GM23338 (cell line): ENCODE results near the gene MTIF3. TPM values are rescaled to one million over a fixed set of nuclear protein-coding genes. Genes with fewer than 3 reads are reported as not detected.
A peak's percentile ranks its signal among the peaks of the same experiment; 100 is the strongest.

Experiments used
- ATAC-seq: fragments of 200-7000 bp; cut with Tn5 transposase; 3 replicates; pipeline ENCODE4 v1.9.1; 2020
- DNase-seq: peaks from one replicate; pipeline ENCODE4 v3.0.0-alpha.2; 2015; ENCODE audit warnings: low spot score
- H2AFZ ChIP-seq: fragments of 200-600 bp; sonication (generic); 2 replicates; pipeline ENCODE4 v1.8.0; 2016; ENCODE audit warnings: antibody characterized with exemption, mild to moderate bottlenecking, moderate library complexity
- H3F3A ChIP-seq: fragments of 200-600 bp; sonication (generic); replicated peaks from 2 replicates; pipeline ENCODE4 v1.8.0; 2017; ENCODE audit warnings: antibody characterized with exemption, mixed run types, low read depth
- H3K27ac ChIP-seq: fragments of 200-600 bp; sonication (generic); 2 replicates; pipeline ENCODE4 v1.6.1; 2016; ENCODE audit warnings: low read depth
- H3K27me3 ChIP-seq: fragments of 200-600 bp; sonication (generic); 2 replicates; pipeline ENCODE4 v1.8.0; 2016; ENCODE audit warnings: mild to moderate bottlenecking, mixed run types, moderate library complexity; ENCODE audit not compliant: insufficient read depth
- H3K36me3 ChIP-seq: fragments of 200-600 bp; sonication (generic); 2 replicates; pipeline ENCODE4 v1.8.0; 2016; ENCODE audit warnings: mild to moderate bottlenecking; ENCODE audit not compliant: insufficient read depth
- H3K4me1 ChIP-seq: fragments of 200-600 bp; sonication (generic); 2 replicates; pipeline ENCODE4 v1.8.0; 2016; ENCODE audit warnings: mild to moderate bottlenecking, moderate library complexity; ENCODE audit not compliant: insufficient read depth
- H3K4me2 ChIP-seq: fragments of 200-600 bp; sonication (generic); 2 replicates; pipeline ENCODE4 v1.7.1; 2017; ENCODE audit warnings: mixed run types
- H3K4me3 ChIP-seq: fragments of 200-600 bp; sonication (generic); 2 replicates; pipeline ENCODE4 v1.6.1; 2016; ENCODE audit warnings: mixed run types
- H3K79me2 ChIP-seq: fragments of 200-600 bp; sonication (generic); replicated peaks from 2 replicates; pipeline ENCODE4 v1.8.0; 2017; ENCODE audit warnings: mild to moderate bottlenecking; ENCODE audit not compliant: insufficient read depth
- H3K9me2 ChIP-seq: fragments of 200-600 bp; sonication (generic); 2 replicates; pipeline ENCODE4 v1.8.0; 2017; ENCODE audit not compliant: insufficient read depth
- H4K20me1 ChIP-seq: fragments of 200-600 bp; sonication (generic); replicated peaks from 2 replicates; pipeline ENCODE4 v1.8.0; 2017; ENCODE audit warnings: mild to moderate bottlenecking; ENCODE audit not compliant: insufficient read depth
- H3K27ac Mint-ChIP-seq: 2 replicates; pipeline ENCODE4 v1.8.0; 2020; ENCODE audit warnings: inconsistent platforms, mild to moderate bottlenecking, moderate library complexity, mixed read lengths
- H3K27me3 Mint-ChIP-seq: 3 replicates; pipeline ENCODE4 v1.8.0; 2022; ENCODE audit warnings: low read depth, mild to moderate bottlenecking, moderate library complexity, mixed read lengths, inconsistent platforms; ENCODE audit not compliant: insufficient read depth, poor library complexity
- H3K36me3 Mint-ChIP-seq: 3 replicates; pipeline ENCODE4 v1.8.0; 2021; ENCODE audit warnings: low read depth, mild to moderate bottlenecking, inconsistent platforms, moderate library complexity, mixed read lengths
- H3K4me1 Mint-ChIP-seq: 3 replicates; pipeline ENCODE4 v1.8.0; 2020; ENCODE audit warnings: mild to moderate bottlenecking, inconsistent platforms, mixed read lengths
- H3K4me3 Mint-ChIP-seq: 3 replicates; pipeline ENCODE4 v1.8.0; 2021; ENCODE audit warnings: moderate library complexity, mild to moderate bottlenecking, inconsistent platforms, mixed read lengths
- H3K9me3 Mint-ChIP-seq: 3 replicates; pipeline ENCODE4 v1.8.0; 2020; ENCODE audit warnings: moderate library complexity, mild to moderate bottlenecking, inconsistent platforms, mixed read lengths
- CREB1 ChIP-seq: fragments of 250-450 bp; sonication (Bioruptor Pico); IDR thresholded peaks from 2 replicates; pipeline ENCODE4 v1.5.0; 2020; ENCODE audit warnings: low read depth, mild to moderate bottlenecking, moderate library complexity
- CTCF ChIP-seq, 2 experiments: fragments of 200-600 bp in 1 of 2; sonication (generic) in 1 of 2; conservative IDR thresholded peaks; 2 replicates each; pipeline versions ENCODE4 v1.5.1 to v1.6.1; 2016 to 2017; ENCODE audit warnings: antibody characterized with exemption in 2 of 2, low read depth in 2 of 2, mild to moderate bottlenecking in 2 of 2, moderate library complexity in 1 of 2
- ZNF462 ChIP-seq: fragments of 250-450 bp; sonication (Bioruptor Pico); IDR thresholded peaks from 2 replicates; pipeline ENCODE4 v1.5.0; 2020; ENCODE audit warnings: mild to moderate bottlenecking, moderate library complexity
- polyA plus RNA-seq: library from polyadenylated mRNA; unstranded; fragments of >200 nt; fragmentation: Nextera tagmentation; extraction: Ambion mirVana; gene quantifications from 2 replicates; pipeline ENCODE4 v1.2.1, GENCODE V29; 2016
- total RNA-seq: library from RNA; depleted of rRNA; stranded (reverse); fragments of >200 nt; shearing (Covaris generic); gene quantifications from 2 replicates; pipeline ENCODE4 v1.2.3, GENCODE V29; 2014

Gene MTIF3
- total and polyA plus RNA-seq, 2 experiments from 2014 or later = 33.0 to 152 TPM

GRCh38 chr13:27481766-27482165 lies 31.4 kb upstream of the MTIF3 start:
- Mint-ChIP-seq H3K27me3 (peaks cover 13% of the 10 kb centered on the region), H3K4me1 (peaks cover 10% of the 10 kb centered on the region; the same call in 2 of the 3 replicates), H3K9me3 (no peaks in the 10 kb centered on the region), H3K27ac (no peak overlapping the region), H3K4me3 (no peak overlapping the region), H3K36me3 (no peaks in the 10 kb centered on the region)
- Histone ChIP-seq H3F3A (no peaks in the 10 kb centered on the region), H3K27me3 (no peaks in the 10 kb centered on the region), H3K27ac (no peak overlapping the region), H3K79me2 (no peaks in the 10 kb centered on the region), H3K4me1 (no peaks in the 10 kb centered on the region), H3K4me2 (no peak overlapping the region), H2AFZ (peak overlapping the region; percentile 90; the same call in 1 of the 2 replicates), H3K9me2 (no peaks in the 10 kb centered on the region), H4K20me1 (no peaks in the 10 kb centered on the region), H3K4me3 (no peak overlapping the region), H3K36me3 (no peaks in the 10 kb centered on the region)
- peak; percentile 84 to 90 for TF ChIP-seq CTCF (conservative IDR thresholded peaks at IDR 0.05; ENCODE audit: low read depth in 2 of 2)
- no peak for TF ChIP-seq ZNF462 (CRISPR knock-in tag)
- TF ChIP-seq CREB1 (CRISPR knock-in tag) = 0 out of 2 replicates have a peak, but pooled peaks have one; percentile 13
- peak; percentile 95 for ATAC-seq
- peak; percentile 90 for DNase-seq
